GM19240 (cell line): ENCODE data around the gene CHMP4A.

ENCODE experiments used
- DNase-seq: peaks from one replicate; pipeline ENCODE4 v3.0.0; 2011; ENCODE audit warnings: low spot score; ENCODE audit not compliant: insufficient read length

The CHMP4A gene

GRCh38 chr14:24212924-24213865, at the start of gene CHMP4A:
Gene CHMP4A, minus strand, starts transcription at chr14:24213488. Its CDS starts 49 bp downstream, at chr14:24213439.
- DNase-seq: peak; percentile 90

- DNase-seq: no peak
These were observed 48.7 kb upstream of the CHMP4A start for GRCh38 chr14:24261969-24262327.

- DNase-seq: no peak
These were observed 48.1 kb upstream of the CHMP4A start for GRCh38 chr14:24261256-24261968.

- no peak for DNase-seq
These were observed 47.5 kb upstream of the CHMP4A start for GRCh38 chr14:24260780-24261157.

- DNase-seq: no peak
These were observed 46.9 kb upstream of the CHMP4A start for GRCh38 chr14:24260026-24260779.

GRCh38 chr14:24259282-24260025, 46.2 kb upstream of the CHMP4A start:
- no peak for DNase-seq

- no peak for DNase-seq
These were observed 45.4 kb upstream of the CHMP4A start for GRCh38 chr14:24258548-24259265.

- DNase-seq: no peak
These were observed 44.8 kb upstream of the CHMP4A start for GRCh38 chr14:24258119-24258518.

- DNase-seq: no peak
These were observed 43.7 kb upstream of the CHMP4A start for GRCh38 chr14:24256960-24257359.

GRCh38 chr14:24255931-24256711, 42.8 kb upstream of the CHMP4A start:
- no peak for DNase-seq

- DNase-seq: no peak
These were observed 42.1 kb upstream of the CHMP4A start for GRCh38 chr14:24255438-24255837.

- DNase-seq: no peak
These were observed 41.5 kb upstream of the CHMP4A start for GRCh38 chr14:24254630-24255392.

GRCh38 chr14:24253936-24254335, 40.6 kb upstream of the CHMP4A start:
- no peak for DNase-seq

- no peak for DNase-seq
These were observed 39.2 kb upstream of the CHMP4A start for GRCh38 chr14:24252289-24253124.

- DNase-seq: no peak
These were observed 38.6 kb upstream of the CHMP4A start for GRCh38 chr14:24251880-24252288.

GRCh38 chr14:24250354-24250753, 37.1 kb upstream of the CHMP4A start:
- no peak for DNase-seq

GRCh38 chr14:24249230-24250021, 36.1 kb upstream of the CHMP4A start:
- no peak for DNase-seq
